Measurements from ENCODE around the gene REEP3.

The REEP3 gene

GRCh38 chr10:63582690-63583089, 61.5 kb downstream of the REEP3 start:
- TF ChIP-seq FOXP2 (optimal IDR thresholded peaks at IDR 0.05; ENCODE audit: borderline replicate concordance, extremely low read depth, extremely low read length, insufficient read depth) (no peak), SIN3A (IDR thresholded peaks at IDR 0.05; ENCODE audit: borderline replicate concordance, insufficient read depth, low read length) (no peak)

- TF ChIP-seq POLR2AphosphoS5 (IDR thresholded peaks at IDR 0.05; ENCODE audit: low read depth, low read length), result no peak
- no peak for TF ChIP-seq TAF1 (IDR thresholded peaks at IDR 0.05; ENCODE audit: borderline replicate concordance, insufficient read depth, low read length)
- no peak for TF ChIP-seq FOXP2 (optimal IDR thresholded peaks at IDR 0.05; ENCODE audit: borderline replicate concordance, extremely low read depth, extremely low read length, insufficient read depth)
- no peak for TF ChIP-seq SIN3A (IDR thresholded peaks at IDR 0.05; ENCODE audit: borderline replicate concordance, insufficient read depth, low read length)
- TF ChIP-seq REST (IDR thresholded peaks at IDR 0.05; ENCODE audit: insufficient read depth in 1 of 2, low read depth in 2 of 2, low read length in 2 of 2), result no peak
Observed at GRCh38 chr10:63583397-63583796, 62.2 kb downstream of the REEP3 start.

- no peak for TF ChIP-seq FOXP2 (optimal IDR thresholded peaks at IDR 0.05; ENCODE audit: borderline replicate concordance, extremely low read depth, extremely low read length, insufficient read depth)
- no peak for TF ChIP-seq REST (IDR thresholded peaks at IDR 0.05; ENCODE audit: insufficient read depth in 1 of 2, low read depth in 2 of 2, low read length in 2 of 2)
- TF ChIP-seq TAF1 (IDR thresholded peaks at IDR 0.05; ENCODE audit: borderline replicate concordance, insufficient read depth, low read length), result no peak
Observed at GRCh38 chr10:63583909-63584724, 62.9 kb downstream of the REEP3 start.

GRCh38 chr10:63584725-63585035, 63.5 kb downstream of the REEP3 start:
- no peak for TF ChIP-seq TAF1 (IDR thresholded peaks at IDR 0.05; ENCODE audit: borderline replicate concordance, insufficient read depth, low read length)
- no peak for TF ChIP-seq REST (IDR thresholded peaks at IDR 0.05; ENCODE audit: insufficient read depth in 1 of 2, low read depth in 2 of 2, low read length in 2 of 2)
- TF ChIP-seq SIN3A (IDR thresholded peaks at IDR 0.05; ENCODE audit: borderline replicate concordance, insufficient read depth, low read length), result no peak
- no peak for TF ChIP-seq POLR2AphosphoS5 (IDR thresholded peaks at IDR 0.05; ENCODE audit: low read depth, low read length)
- TF ChIP-seq FOXP2 (optimal IDR thresholded peaks at IDR 0.05; ENCODE audit: borderline replicate concordance, extremely low read depth, extremely low read length, insufficient read depth), result no peak

- TF ChIP-seq REST (IDR thresholded peaks at IDR 0.05; ENCODE audit: insufficient read depth in 1 of 2, low read depth in 2 of 2, low read length in 2 of 2), result no peak
- TF ChIP-seq SIN3A (IDR thresholded peaks at IDR 0.05; ENCODE audit: borderline replicate concordance, insufficient read depth, low read length), result no peak
- no peak for TF ChIP-seq POLR2AphosphoS5 (IDR thresholded peaks at IDR 0.05; ENCODE audit: low read depth, low read length)
Observed at GRCh38 chr10:63585041-63585440, 63.8 kb downstream of the REEP3 start.
